HEK293 (cell line): ENCODE results near the gene KRTAP4-12.
"Not testable (repeated sequence)": the region's sequence is repeated elsewhere in the genome, so short reads cannot be mapped to it uniquely, and the experiment has no call there.

Experiments
- CTCF ChIA-PET: fragments of 350-600 bp; formaldehyde crosslinking; extraction: SDS; loops from one replicate; lab custom pipeline; 2021; ENCODE audit warnings: antibody characterized with exemption; lab: Yijun Ruan, JAX
- POLR2A ChIA-PET: fragments of 300-600 bp; formaldehyde crosslinking; extraction: SDS; loops from one replicate; lab custom pipeline; 2020; ENCODE audit warnings: antibody characterized with exemption, inconsistent platforms; lab: Yijun Ruan, JAX
- H3K27ac ChIP-seq: fragments of 200-500 bp; sonication (Bioruptor generic); 2 replicates; pipeline ENCODE4 v1.5.1; 2014; ENCODE audit warnings: low read depth, low read length, control low read depth, inconsistent platforms; ENCODE audit errors: extremely low read depth
- H3K36me3 ChIP-seq, 2 experiments: fragments of 200-500 bp in 1 of 2; sonication (Bioruptor generic) in 1 of 2; 1 replicate in 1 of 2; 2 replicates in 1 of 2; pipeline ENCODE4 v1.5.1; 2014 to 2017; ENCODE audit warnings: inconsistent platforms in 2 of 2, low read length in 2 of 2; ENCODE audit not compliant: control insufficient read depth in 2 of 2, insufficient read depth in 1 of 2
- H3K4me1 ChIP-seq: fragments of 200-500 bp; sonication (Bioruptor generic); 2 replicates; pipeline ENCODE4 v1.5.1; 2014; ENCODE audit warnings: mild to moderate bottlenecking, low read length, inconsistent platforms; ENCODE audit not compliant: control insufficient read depth, insufficient read depth
- H3K4me3 ChIP-seq: 2 replicates; pipeline ENCODE4 v1.5.1; 2011; ENCODE audit warnings: low read depth, mild to moderate bottlenecking, control low read depth, low read length, moderate library complexity
- H3K9me3 ChIP-seq: fragments of 200-500 bp; sonication (Bioruptor generic); 2 replicates; pipeline ENCODE4 v1.5.1; 2014; ENCODE audit warnings: low read depth, low read length, inconsistent platforms; ENCODE audit not compliant: control insufficient read depth, insufficient read depth
- BCL11A ChIP-seq: fragments of 450-650 bp; formaldehyde crosslinking; IDR thresholded peaks from 2 replicates; pipeline ENCODE4 v1.5.1; 2016; ENCODE audit warnings: low read depth, missing biosample characterization, missing genetic modification characterization
- OSR2 ChIP-seq: fragments of 450-650 bp; formaldehyde crosslinking; IDR thresholded peaks from 2 replicates; pipeline ENCODE4 v1.5.1; 2016; ENCODE audit warnings: missing biosample characterization, missing genetic modification characterization
- PRDM1 ChIP-seq: fragments of 450-650 bp; formaldehyde crosslinking; IDR thresholded peaks from 2 replicates; pipeline ENCODE4; 2016; ENCODE audit warnings: missing biosample characterization, missing genetic modification characterization
- SALL2 ChIP-seq: fragments of 450-650 bp; formaldehyde crosslinking; IDR thresholded peaks from 2 replicates; pipeline ENCODE4 v1.5.0; 2017; ENCODE audit warnings: missing biosample characterization, mild to moderate bottlenecking, missing genetic modification characterization, borderline replicate concordance
- YY2 ChIP-seq: fragments of 450-650 bp; formaldehyde crosslinking; IDR thresholded peaks from 2 replicates; pipeline ENCODE4 v1.5.1; 2016; ENCODE audit warnings: missing biosample characterization, missing genetic modification characterization
- ZNF140 ChIP-seq: fragments of 450-650 bp; formaldehyde crosslinking; IDR thresholded peaks from 2 replicates; pipeline ENCODE4 v1.5.1; 2016; ENCODE audit warnings: missing biosample characterization, missing genetic modification characterization
- ZNF202 ChIP-seq: fragments of 450-650 bp; formaldehyde crosslinking; IDR thresholded peaks from 2 replicates; pipeline ENCODE4 v1.5.1; 2016; ENCODE audit warnings: missing biosample characterization, missing genetic modification characterization, borderline replicate concordance
- ZNF354C ChIP-seq: fragments of 450-650 bp; formaldehyde crosslinking; IDR thresholded peaks from 2 replicates; pipeline ENCODE4 v1.5.1; 2016; ENCODE audit warnings: missing biosample characterization, missing genetic modification characterization, low read depth, borderline replicate concordance
- ZNF366 ChIP-seq: fragments of 450-650 bp; formaldehyde crosslinking; conservative IDR thresholded peaks from 2 replicates; pipeline ENCODE4 v1.5.1; 2016; ENCODE audit warnings: missing biosample characterization, missing genetic modification characterization
- ZNF426 ChIP-seq: fragments of 450-650 bp; formaldehyde crosslinking; IDR thresholded peaks from 2 replicates; pipeline ENCODE4 v1.5.1; 2017; ENCODE audit warnings: missing biosample characterization, missing genetic modification characterization, mild to moderate bottlenecking, inconsistent platforms, moderate library complexity
- ZNF473 ChIP-seq: fragments of 450-650 bp; formaldehyde crosslinking; IDR thresholded peaks from 2 replicates; pipeline ENCODE4 v1.5.1; 2017; ENCODE audit warnings: missing biosample characterization, missing genetic modification characterization
- TF ChIP-seq, protein P1 (sequence below): fragments of 450-650 bp; formaldehyde crosslinking; IDR thresholded peaks from 2 replicates; pipeline ENCODE4 v1.5.1; 2017; ENCODE audit warnings: missing biosample characterization, missing genetic modification characterization

KRTAP4-12 gene

DNA sequence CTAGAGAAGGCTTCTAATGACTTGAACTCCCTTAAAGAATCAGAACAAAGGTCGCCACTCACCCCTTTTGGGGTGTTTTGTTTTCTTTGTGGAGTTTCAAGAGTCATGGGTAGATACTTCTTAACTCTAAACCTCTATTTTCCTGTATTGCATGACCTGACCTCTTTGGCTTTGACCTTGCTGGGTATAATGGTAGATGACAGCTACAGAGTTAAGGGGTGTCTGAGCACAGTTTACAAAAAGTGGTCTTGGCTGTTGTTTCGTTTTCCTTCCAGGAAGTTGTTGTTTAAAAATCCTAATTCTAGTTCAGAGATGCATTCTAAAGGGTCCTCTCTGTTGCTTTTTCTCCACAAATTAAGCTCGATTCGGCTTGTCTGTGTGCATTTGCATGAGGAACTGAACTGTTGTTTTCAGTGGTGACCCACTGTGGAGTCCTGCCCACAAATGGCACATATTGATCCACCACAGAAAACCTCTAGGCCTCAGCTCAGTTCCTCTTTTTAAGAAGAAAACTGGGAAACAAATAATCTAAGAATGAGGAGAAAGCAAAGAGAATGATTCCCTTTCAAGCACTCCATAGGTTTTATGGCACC is 35.1 kb downstream of the KRTAP4-12 start:
- CTCF ChIA-PET, H3K9me3 ChIP-seq, H3K4me1 ChIP-seq, H3K27ac ChIP-seq, H3K4me3 ChIP-seq, H3K36me3 ChIP-seq, POLR2A ChIA-PET: not testable (repeated sequence)

DNA sequence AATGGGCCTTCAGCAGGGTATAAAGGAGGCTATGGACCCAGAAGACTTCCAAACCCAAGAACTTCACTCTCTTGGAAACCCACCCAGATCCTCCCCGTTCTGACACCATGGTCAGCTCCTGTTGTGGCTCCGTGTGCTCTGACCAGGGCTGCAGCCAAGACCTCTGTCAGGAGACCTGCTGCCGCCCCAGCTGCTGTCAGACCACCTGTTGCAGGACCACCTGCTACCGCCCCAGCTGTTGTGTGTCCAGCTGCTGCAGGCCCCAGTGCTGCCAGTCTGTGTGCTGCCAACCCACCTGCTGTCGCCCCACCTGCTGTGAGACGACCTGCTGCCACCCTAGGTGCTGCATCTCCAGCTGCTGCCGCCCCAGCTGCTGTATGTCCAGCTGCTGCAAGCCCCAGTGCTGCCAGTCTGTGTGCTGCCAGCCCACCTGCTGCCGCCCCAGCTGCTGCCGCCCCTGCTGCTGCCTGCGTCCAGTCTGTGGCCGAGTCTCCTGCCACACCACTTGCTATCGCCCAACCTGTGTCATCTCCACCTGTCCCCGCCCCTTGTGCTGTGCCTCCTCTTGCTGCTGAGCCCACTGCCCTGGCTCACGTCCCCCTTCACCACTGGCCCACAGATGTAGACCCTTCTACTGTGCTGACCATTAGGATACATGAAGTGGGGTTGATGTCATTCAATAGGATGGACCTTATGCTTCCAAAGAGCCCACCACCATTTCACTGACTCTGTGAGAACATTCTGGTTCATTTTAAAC is 39.7 kb downstream of the KRTAP4-12 start, which contains the start of gene KRTAP4-7:
Gene KRTAP4-7 (plus strand): TSS at position 51 of the 757 bp plus-strand sequence. CDS start 57 bp downstream, at position 108.
- POLR2A ChIA-PET, H3K4me3 ChIP-seq, H3K9me3 ChIP-seq, CTCF ChIA-PET, H3K27ac ChIP-seq, H3K4me1 ChIP-seq, H3K36me3 ChIP-seq: not testable (repeated sequence)

DNA sequence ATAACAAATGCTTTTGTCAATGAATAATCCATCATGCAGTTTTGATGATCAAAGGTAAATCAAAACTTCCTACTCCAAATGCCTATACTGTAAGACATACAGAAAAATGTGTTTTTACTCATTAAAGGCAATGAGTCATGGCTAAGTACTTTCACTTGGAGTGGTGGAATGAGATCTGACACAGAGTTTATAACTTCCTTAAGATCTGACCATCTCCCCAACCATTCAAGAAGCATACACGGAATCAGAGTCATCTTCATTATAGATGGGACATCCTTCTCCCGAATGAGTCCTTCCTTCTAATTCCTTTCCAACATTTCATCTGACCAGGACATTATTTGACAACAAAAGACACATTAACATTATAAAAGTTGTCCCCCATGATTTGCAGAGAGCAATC is 40.6 kb downstream of the KRTAP4-12 start:
- H3K27ac ChIP-seq, CTCF ChIA-PET: not testable (repeated sequence)

DNA sequence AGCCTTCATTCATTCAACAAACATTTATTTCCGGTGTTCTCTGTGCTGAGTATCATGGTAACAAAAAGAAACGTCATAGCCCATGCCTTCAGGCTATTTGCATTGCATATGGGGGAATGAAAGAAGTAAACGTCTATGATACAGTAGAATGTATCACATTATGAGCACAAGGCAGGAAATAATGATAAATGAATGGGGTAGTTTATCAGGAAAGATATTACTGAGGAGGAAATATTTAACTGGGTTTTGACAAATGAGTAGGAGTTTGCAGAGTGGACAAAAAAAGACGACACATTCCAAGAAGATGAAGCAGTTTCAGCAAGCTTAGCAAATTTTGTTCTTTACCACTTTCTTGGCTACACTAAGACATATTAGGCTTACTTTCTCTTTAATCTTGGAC is 41.4 kb downstream of the KRTAP4-12 start:
- ChIA-PET POLR2A (no interaction called here), CTCF (no interaction called here)
- H3K4me3 ChIP-seq, result no peak overlapping the region

More for the DNA sequence above, 40.6 kb downstream of the KRTAP4-12 start:
- H3K9me3 ChIP-seq, POLR2A ChIA-PET, H3K36me3 ChIP-seq, H3K4me3 ChIP-seq, H3K4me1 ChIP-seq: not testable (repeated sequence)

DNA sequence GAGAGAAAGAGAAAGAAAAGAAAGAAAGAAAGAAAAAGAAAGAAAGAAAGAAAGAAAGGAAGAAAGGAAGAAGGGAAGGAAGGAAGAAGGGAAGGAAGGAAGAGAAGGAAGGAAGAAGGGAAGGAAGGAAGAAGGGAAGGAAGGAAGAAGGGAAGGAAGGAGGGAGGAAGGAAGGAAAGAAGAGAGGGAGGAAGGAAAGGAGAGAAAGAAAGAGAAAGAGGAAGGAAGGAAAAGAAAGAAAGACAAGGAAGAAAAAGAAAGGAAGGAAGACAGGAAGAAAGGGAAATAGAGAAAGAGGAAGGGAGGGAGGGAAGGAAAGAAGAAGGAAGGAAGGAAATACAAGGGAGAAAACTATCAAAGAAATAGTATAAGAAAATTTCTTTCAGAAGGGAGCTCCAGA is 47.2 kb downstream of the KRTAP4-12 start:
- Histone ChIP-seq H3K4me3 (no peak overlapping the region), H3K4me1 (no peaks in the 10 kb centered on the region), H3K36me3 (no peaks in the 10 kb centered on the region), H3K9me3 (no peaks in the 10 kb centered on the region), H3K27ac (no peak overlapping the region)
- TF ChIP-seq SALL2 (tag by site-specific recombination), result peak; percentile 56; the same call in 1 of the 2 replicates
- TF ChIP-seq PRDM1 (tag by site-specific recombination), result peak; percentile 59
- TF ChIP-seq ZNF354C, result no peak
- TF ChIP-seq ZNF366 (tag by site-specific recombination), result peak; percentile 92
- CTCF ChIA-PET, result no interaction called here
- POLR2A ChIA-PET, result no interaction called here

More for the DNA sequence above, 41.4 kb downstream of the KRTAP4-12 start:
- no peak for TF ChIP-seq ZNF140
- TF ChIP-seq ZNF202 (tag by site-specific recombination), result no peak
- TF ChIP-seq ZNF473 (tag by site-specific recombination), result no peak
- TF ChIP-seq YY2 (tag by site-specific recombination), result no peak
- TF ChIP-seq ZNF426 (tag by site-specific recombination), result no peak
- TF ChIP-seq, protein P1, sequence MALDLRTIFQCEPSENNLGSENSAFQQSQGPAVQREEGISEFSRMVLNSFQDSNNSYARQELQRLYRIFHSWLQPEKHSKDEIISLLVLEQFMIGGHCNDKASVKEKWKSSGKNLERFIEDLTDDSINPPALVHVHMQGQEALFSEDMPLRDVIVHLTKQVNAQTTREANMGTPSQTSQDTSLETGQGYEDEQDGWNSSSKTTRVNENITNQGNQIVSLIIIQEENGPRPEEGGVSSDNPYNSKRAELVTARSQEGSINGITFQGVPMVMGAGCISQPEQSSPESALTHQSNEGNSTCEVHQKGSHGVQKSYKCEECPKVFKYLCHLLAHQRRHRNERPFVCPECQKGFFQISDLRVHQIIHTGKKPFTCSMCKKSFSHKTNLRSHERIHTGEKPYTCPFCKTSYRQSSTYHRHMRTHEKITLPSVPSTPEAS (tag by site-specific recombination), result no peak
- no peak for TF ChIP-seq BCL11A (tag by site-specific recombination)
- no peak for TF ChIP-seq OSR2
- Histone ChIP-seq H3K9me3 (no peaks in the 10 kb centered on the region), H3K36me3 (no peaks in the 10 kb centered on the region), H3K4me1 (no peaks in the 10 kb centered on the region), H3K27ac (no peak overlapping the region)
